ENCODE measurements around the gene FAR2.

GRCh38 chr12:29354954-29355353 lies 205.9 kb downstream of the FAR2 start:
- TF ChIP-seq MAX (IDR thresholded peaks at IDR 0.05) (no peak), CEBPB (IDR thresholded peaks at IDR 0.05) (no peak), EP300 (IDR thresholded peaks at IDR 0.05; ENCODE audit: borderline replicate concordance) (no peak), FOXM1 (IDR thresholded peaks at IDR 0.05; ENCODE audit: borderline replicate concordance, low read depth) (no peak), REST (IDR thresholded peaks at IDR 0.05; ENCODE audit: low read depth) (no peak), NFIC (IDR thresholded peaks at IDR 0.05) (no peak), TEAD4 (IDR thresholded peaks at IDR 0.05) (no peak), CREB1 (IDR thresholded peaks at IDR 0.05; ENCODE audit: low read depth) (no peak), EGR1 (IDR thresholded peaks at IDR 0.05) (no peak), YY1 (IDR thresholded peaks at IDR 0.05; ENCODE audit: low read depth) (no peak), RAD21 (IDR thresholded peaks at IDR 0.05; ENCODE audit: low read depth) (no peak), TCF12 (IDR thresholded peaks at IDR 0.05; ENCODE audit: low read depth) (no peak), TAF1 (IDR thresholded peaks at IDR 0.05; ENCODE audit: low read depth) (no peak)
- TF ChIP-seq, protein P1, sequence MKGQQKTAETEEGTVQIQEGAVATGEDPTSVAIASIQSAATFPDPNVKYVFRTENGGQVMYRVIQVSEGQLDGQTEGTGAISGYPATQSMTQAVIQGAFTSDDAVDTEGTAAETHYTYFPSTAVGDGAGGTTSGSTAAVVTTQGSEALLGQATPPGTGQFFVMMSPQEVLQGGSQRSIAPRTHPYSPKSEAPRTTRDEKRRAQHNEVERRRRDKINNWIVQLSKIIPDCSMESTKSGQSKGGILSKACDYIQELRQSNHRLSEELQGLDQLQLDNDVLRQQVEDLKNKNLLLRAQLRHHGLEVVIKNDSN (IDR thresholded peaks at IDR 0.05): no peak
